ENCODE results near the gene APEH. TPM values are rescaled to one million over a fixed set of nuclear protein-coding genes. Genes with fewer than 3 reads are reported as not detected.

APEH gene
- total RNA-seq, 1 experiment from 2014 or later: 273 TPM

- TF ChIP-seq SMAD3 (CRISPR knock-in tag; IDR thresholded peaks at IDR 0.05; ENCODE audit: borderline replicate concordance) (no peak), FOXP1 (CRISPR knock-in tag; IDR thresholded peaks at IDR 0.05; ENCODE audit: borderline replicate concordance) (no peak)
Observed at GRCh38 chr3:49638445-49638844, 35.7 kb upstream of the APEH start (continued).

- Mint-ChIP-seq H3K4me3 (no peak overlapping the region), H3K9me3 (no peaks in the 10 kb centered on the region), H3K27me3 (ENCODE audit: low read depth) (no peaks in the 10 kb centered on the region), H3K36me3 (no peaks in the 10 kb centered on the region), H3K27ac (no peak overlapping the region), H3K4me1 (no peaks in the 10 kb centered on the region)
- TF ChIP-seq ZNF263 (CRISPR knock-in tag; IDR thresholded peaks at IDR 0.05; ENCODE audit: low read depth) (no peak), SOX15 (CRISPR knock-in tag; IDR thresholded peaks at IDR 0.05) (no peak), FOXK1 (CRISPR knock-in tag; IDR thresholded peaks at IDR 0.05) (no peak), FOXP1 (CRISPR knock-in tag; IDR thresholded peaks at IDR 0.05; ENCODE audit: borderline replicate concordance) (no peak), JAZF1 (CRISPR knock-in tag; IDR thresholded peaks at IDR 0.05) (no peak), GABPB1 (CRISPR knock-in tag; IDR thresholded peaks at IDR 0.05) (no peak), NR1H2 (CRISPR knock-in tag; IDR thresholded peaks at IDR 0.05) (no peak), TEAD1 (CRISPR knock-in tag; IDR thresholded peaks at IDR 0.05) (no peak), ZNF317 (CRISPR knock-in tag; IDR thresholded peaks at IDR 0.05; ENCODE audit: borderline replicate concordance, low read depth) (no peak), CREM (CRISPR knock-in tag; IDR thresholded peaks at IDR 0.05) (no peak)
- TF ChIP-seq, protein P1, sequence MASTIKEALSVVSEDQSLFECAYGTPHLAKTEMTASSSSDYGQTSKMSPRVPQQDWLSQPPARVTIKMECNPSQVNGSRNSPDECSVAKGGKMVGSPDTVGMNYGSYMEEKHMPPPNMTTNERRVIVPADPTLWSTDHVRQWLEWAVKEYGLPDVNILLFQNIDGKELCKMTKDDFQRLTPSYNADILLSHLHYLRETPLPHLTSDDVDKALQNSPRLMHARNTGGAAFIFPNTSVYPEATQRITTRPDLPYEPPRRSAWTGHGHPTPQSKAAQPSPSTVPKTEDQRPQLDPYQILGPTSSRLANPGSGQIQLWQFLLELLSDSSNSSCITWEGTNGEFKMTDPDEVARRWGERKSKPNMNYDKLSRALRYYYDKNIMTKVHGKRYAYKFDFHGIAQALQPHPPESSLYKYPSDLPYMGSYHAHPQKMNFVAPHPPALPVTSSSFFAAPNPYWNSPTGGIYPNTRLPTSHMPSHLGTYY (CRISPR knock-in tag; IDR thresholded peaks at IDR 0.05): no peak
- TF ChIP-seq, protein P2, sequence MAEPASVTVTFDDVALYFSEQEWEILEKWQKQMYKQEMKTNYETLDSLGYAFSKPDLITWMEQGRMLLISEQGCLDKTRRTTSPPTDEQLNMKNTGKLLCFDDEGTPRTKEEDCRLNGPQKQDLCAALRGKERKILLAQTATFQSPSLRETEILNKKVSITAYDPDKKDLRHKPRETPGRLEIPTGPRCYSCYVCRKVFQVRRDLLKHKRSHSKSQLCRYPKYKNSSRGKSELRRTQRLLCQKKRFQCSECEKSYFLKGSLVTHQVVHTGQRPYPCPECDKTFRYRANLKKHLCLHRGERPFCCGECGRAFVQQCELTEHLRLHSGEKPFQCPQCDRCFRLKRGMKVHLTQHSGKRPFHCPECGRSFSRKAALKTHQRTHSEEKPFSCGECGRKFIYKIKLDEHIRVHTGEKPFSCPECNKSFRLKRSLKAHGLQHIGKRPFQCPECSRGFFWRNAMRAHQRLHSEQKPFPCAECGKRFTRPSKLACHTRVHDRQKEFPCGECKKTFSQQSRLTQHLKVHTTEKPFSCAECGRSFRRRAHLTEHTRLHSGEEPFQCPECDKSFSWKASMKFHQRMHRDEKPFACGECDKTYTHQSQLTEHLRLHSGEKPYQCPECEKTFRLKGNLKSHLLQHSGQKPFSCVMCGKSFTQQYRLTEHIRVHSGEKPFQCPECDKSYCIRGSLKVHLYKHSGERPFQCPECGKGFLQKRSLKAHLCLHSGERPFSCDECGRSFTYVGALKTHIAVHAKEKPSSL (CRISPR knock-in tag; conservative IDR thresholded peaks at IDR 0.05): no peak
- TF ChIP-seq, protein P3, sequence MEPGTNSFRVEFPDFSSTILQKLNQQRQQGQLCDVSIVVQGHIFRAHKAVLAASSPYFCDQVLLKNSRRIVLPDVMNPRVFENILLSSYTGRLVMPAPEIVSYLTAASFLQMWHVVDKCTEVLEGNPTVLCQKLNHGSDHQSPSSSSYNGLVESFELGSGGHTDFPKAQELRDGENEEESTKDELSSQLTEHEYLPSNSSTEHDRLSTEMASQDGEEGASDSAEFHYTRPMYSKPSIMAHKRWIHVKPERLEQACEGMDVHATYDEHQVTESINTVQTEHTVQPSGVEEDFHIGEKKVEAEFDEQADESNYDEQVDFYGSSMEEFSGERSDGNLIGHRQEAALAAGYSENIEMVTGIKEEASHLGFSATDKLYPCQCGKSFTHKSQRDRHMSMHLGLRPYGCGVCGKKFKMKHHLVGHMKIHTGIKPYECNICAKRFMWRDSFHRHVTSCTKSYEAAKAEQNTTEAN (CRISPR knock-in tag; IDR thresholded peaks at IDR 0.05): no peak
- TF ChIP-seq, protein P4, sequence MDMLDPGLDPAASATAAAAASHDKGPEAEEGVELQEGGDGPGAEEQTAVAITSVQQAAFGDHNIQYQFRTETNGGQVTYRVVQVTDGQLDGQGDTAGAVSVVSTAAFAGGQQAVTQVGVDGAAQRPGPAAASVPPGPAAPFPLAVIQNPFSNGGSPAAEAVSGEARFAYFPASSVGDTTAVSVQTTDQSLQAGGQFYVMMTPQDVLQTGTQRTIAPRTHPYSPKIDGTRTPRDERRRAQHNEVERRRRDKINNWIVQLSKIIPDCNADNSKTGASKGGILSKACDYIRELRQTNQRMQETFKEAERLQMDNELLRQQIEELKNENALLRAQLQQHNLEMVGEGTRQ (CRISPR knock-in tag; IDR thresholded peaks at IDR 0.05): no peak
- ChIA-PET POLR2A (no interaction called here), CTCF (interaction anchor here (0.6 to 1.8 kb wide), 4 partner anchors 33 to 200 kb away, joined by 3 to 4 read pairs (median 4); no protein-coding TSS in a partner anchor)
- ATAC-seq (no peak), DNase-seq (ENCODE audit: low spot score) (no peak)
Observed at GRCh38 chr3:49639551-49639950, 34.6 kb upstream of the APEH start.

GRCh38 chr3:49641292-49641691, 32.9 kb upstream of the APEH start:
- DNase-seq (ENCODE audit: low spot score): no peak
- no peaks in the 10 kb centered on the region for H3K27me3 Mint-ChIP-seq (ENCODE audit: low read depth)
- no peak overlapping the region for H3K4me3 Mint-ChIP-seq
- H3K9me3 Mint-ChIP-seq: no peaks in the 10 kb centered on the region
- CTCF ChIA-PET: no interaction called here
- no peak for ATAC-seq
- no peaks in the 10 kb centered on the region for H3K36me3 Mint-ChIP-seq
- no peak overlapping the region for H3K27ac Mint-ChIP-seq
- POLR2A ChIA-PET: no interaction called here
- H3K4me1 Mint-ChIP-seq: no peaks in the 10 kb centered on the region
- TF ChIP-seq OVOL2 (CRISPR knock-in tag; IDR thresholded peaks at IDR 0.05; ENCODE audit: borderline replicate concordance) (no peak), MAX (CRISPR knock-in tag; IDR thresholded peaks at IDR 0.05) (no peak), HMGA2 (CRISPR knock-in tag; IDR thresholded peaks at IDR 0.05) (no peak), ZNF263 (CRISPR knock-in tag; IDR thresholded peaks at IDR 0.05; ENCODE audit: low read depth) (no peak)
- TF ChIP-seq, protein P4 (CRISPR knock-in tag; IDR thresholded peaks at IDR 0.05): no peak
- TF ChIP-seq, protein P5, sequence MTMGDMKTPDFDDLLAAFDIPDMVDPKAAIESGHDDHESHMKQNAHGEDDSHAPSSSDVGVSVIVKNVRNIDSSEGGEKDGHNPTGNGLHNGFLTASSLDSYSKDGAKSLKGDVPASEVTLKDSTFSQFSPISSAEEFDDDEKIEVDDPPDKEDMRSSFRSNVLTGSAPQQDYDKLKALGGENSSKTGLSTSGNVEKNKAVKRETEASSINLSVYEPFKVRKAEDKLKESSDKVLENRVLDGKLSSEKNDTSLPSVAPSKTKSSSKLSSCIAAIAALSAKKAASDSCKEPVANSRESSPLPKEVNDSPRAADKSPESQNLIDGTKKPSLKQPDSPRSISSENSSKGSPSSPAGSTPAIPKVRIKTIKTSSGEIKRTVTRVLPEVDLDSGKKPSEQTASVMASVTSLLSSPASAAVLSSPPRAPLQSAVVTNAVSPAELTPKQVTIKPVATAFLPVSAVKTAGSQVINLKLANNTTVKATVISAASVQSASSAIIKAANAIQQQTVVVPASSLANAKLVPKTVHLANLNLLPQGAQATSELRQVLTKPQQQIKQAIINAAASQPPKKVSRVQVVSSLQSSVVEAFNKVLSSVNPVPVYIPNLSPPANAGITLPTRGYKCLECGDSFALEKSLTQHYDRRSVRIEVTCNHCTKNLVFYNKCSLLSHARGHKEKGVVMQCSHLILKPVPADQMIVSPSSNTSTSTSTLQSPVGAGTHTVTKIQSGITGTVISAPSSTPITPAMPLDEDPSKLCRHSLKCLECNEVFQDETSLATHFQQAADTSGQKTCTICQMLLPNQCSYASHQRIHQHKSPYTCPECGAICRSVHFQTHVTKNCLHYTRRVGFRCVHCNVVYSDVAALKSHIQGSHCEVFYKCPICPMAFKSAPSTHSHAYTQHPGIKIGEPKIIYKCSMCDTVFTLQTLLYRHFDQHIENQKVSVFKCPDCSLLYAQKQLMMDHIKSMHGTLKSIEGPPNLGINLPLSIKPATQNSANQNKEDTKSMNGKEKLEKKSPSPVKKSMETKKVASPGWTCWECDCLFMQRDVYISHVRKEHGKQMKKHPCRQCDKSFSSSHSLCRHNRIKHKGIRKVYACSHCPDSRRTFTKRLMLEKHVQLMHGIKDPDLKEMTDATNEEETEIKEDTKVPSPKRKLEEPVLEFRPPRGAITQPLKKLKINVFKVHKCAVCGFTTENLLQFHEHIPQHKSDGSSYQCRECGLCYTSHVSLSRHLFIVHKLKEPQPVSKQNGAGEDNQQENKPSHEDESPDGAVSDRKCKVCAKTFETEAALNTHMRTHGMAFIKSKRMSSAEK (CRISPR knock-in tag; IDR thresholded peaks at IDR 0.05; ENCODE audit: borderline replicate concordance): no peak
